ENCODE results near the gene SRGAP3. TPM values are rescaled to one million over a fixed set of nuclear protein-coding genes. Genes with fewer than 3 reads are reported as not detected.
"Not testable (repeated sequence)": the region's sequence is repeated elsewhere in the genome, so short reads cannot be mapped to it uniquely, and the experiment has no call there.

The SRGAP3 gene
- total RNA-seq, 2 experiments from 2014 or later, result 1.2 to 1.3 TPM

GRCh38 chr3:9091486-9092235 is 157.8 kb downstream of the SRGAP3 start:
- POLR2A ChIA-PET, result no interaction called here
- DNase-seq, result no peak
- H3K36me3 Mint-ChIP-seq (ENCODE audit: low read depth), result no peaks in the 10 kb centered on the region
- H3K4me1 Mint-ChIP-seq, result no peaks in the 10 kb centered on the region
- peaks cover 5% of the 10 kb centered on the region for H3K27me3 Mint-ChIP-seq
- H3K27ac Mint-ChIP-seq, result no peak overlapping the region
- H3K9me3 Mint-ChIP-seq, result no peaks in the 10 kb centered on the region
- H3K4me3 Mint-ChIP-seq, result no peak overlapping the region
- CTCF ChIA-PET, result no interaction called here

- Mint-ChIP-seq H3K27ac (no peak overlapping the region), H3K9me3 (peaks cover 4% of the 10 kb centered on the region), H3K27me3 (peaks cover 5% of the 10 kb centered on the region), H3K4me3 (no peak overlapping the region), H3K36me3 (ENCODE audit: low read depth) (no peaks in the 10 kb centered on the region), H3K4me1 (no peaks in the 10 kb centered on the region)
- DNase-seq, result no peak
- POLR2A ChIA-PET, result no interaction called here
- CTCF ChIA-PET, result no interaction called here
Observed at GRCh38 chr3:9088441-9089353, 160.7 kb downstream of the SRGAP3 start.

GRCh38 chr3:9087831-9088413 is 161.5 kb downstream of the SRGAP3 start:
- no peak for DNase-seq
- no peaks in the 10 kb centered on the region for H3K27me3 Mint-ChIP-seq
- H3K27ac Mint-ChIP-seq, result no peak overlapping the region
- ChIA-PET POLR2A (no interaction called here), CTCF (no interaction called here)
- no peaks in the 10 kb centered on the region for H3K36me3 Mint-ChIP-seq (ENCODE audit: low read depth)
- H3K4me3 Mint-ChIP-seq, result no peak overlapping the region
- no peaks in the 10 kb centered on the region for H3K4me1 Mint-ChIP-seq
- peaks cover 4% of the 10 kb centered on the region for H3K9me3 Mint-ChIP-seq

- H3K27me3 Mint-ChIP-seq; H3K4me3 Mint-ChIP-seq; H3K36me3 Mint-ChIP-seq (ENCODE audit: low read depth); CTCF ChIA-PET; H3K4me1 Mint-ChIP-seq; H3K27ac Mint-ChIP-seq; POLR2A ChIA-PET; H3K9me3 Mint-ChIP-seq; DNase-seq: not testable (repeated sequence)
Observed at GRCh38 chr3:9085428-9085827, 164.0 kb downstream of the SRGAP3 start.

GRCh38 chr3:9081184-9081818 is 168.1 kb downstream of the SRGAP3 start:
- H3K36me3 Mint-ChIP-seq (ENCODE audit: low read depth), result no peaks in the 10 kb centered on the region
- H3K4me1 Mint-ChIP-seq, result no peaks in the 10 kb centered on the region
- H3K4me3 Mint-ChIP-seq, result no peak overlapping the region
- H3K27me3 Mint-ChIP-seq, result no peaks in the 10 kb centered on the region
- H3K9me3 Mint-ChIP-seq, result peaks cover 4% of the 10 kb centered on the region
- H3K27ac Mint-ChIP-seq, result no peak overlapping the region
- CTCF ChIA-PET, result no interaction called here
- no peak for DNase-seq
- POLR2A ChIA-PET, result no interaction called here

GRCh38 chr3:9080163-9080562 is 169.3 kb downstream of the SRGAP3 start:
- Mint-ChIP-seq H3K27ac (no peak overlapping the region), H3K4me1 (no peaks in the 10 kb centered on the region), H3K27me3 (no peaks in the 10 kb centered on the region), H3K9me3 (no peaks in the 10 kb centered on the region), H3K4me3 (no peak overlapping the region), H3K36me3 (ENCODE audit: low read depth) (no peaks in the 10 kb centered on the region)
- ChIA-PET POLR2A (no interaction called here), CTCF (no interaction called here)
- no peak for DNase-seq

- POLR2A ChIA-PET, result no interaction called here
- no peak for DNase-seq
- no peaks in the 10 kb centered on the region for H3K27me3 Mint-ChIP-seq
- CTCF ChIA-PET, result no interaction called here
- no peaks in the 10 kb centered on the region for H3K36me3 Mint-ChIP-seq (ENCODE audit: low read depth)
- H3K4me3 Mint-ChIP-seq, result no peak overlapping the region
- H3K4me1 Mint-ChIP-seq, result no peaks in the 10 kb centered on the region
- H3K9me3 Mint-ChIP-seq, result no peaks in the 10 kb centered on the region
- H3K27ac Mint-ChIP-seq, result no peak overlapping the region
Observed at GRCh38 chr3:9079676-9080075, 169.8 kb downstream of the SRGAP3 start.

- H3K9me3 Mint-ChIP-seq, result no peaks in the 10 kb centered on the region
Observed at GRCh38 chr3:9078561-9079240, 170.7 kb downstream of the SRGAP3 start.

GRCh38 chr3:9077029-9077428 is 172.4 kb downstream of the SRGAP3 start:
- ChIA-PET POLR2A (no interaction called here), CTCF (no interaction called here)
- Mint-ChIP-seq H3K9me3 (no peaks in the 10 kb centered on the region), H3K36me3 (ENCODE audit: low read depth) (no peaks in the 10 kb centered on the region), H3K27ac (no peak overlapping the region), H3K27me3 (no peaks in the 10 kb centered on the region), H3K4me3 (no peak overlapping the region), H3K4me1 (no peaks in the 10 kb centered on the region)
- no peak for DNase-seq

More at GRCh38 chr3:9078561-9079240, 170.7 kb downstream of the SRGAP3 start:
- DNase-seq, result no peak
- Mint-ChIP-seq H3K4me3 (no peak overlapping the region), H3K27me3 (no peaks in the 10 kb centered on the region), H3K27ac (no peak overlapping the region), H3K4me1 (no peaks in the 10 kb centered on the region), H3K36me3 (ENCODE audit: low read depth) (no peaks in the 10 kb centered on the region)
- CTCF ChIA-PET, result no interaction called here
- POLR2A ChIA-PET, result no interaction called here

- H3K9me3 Mint-ChIP-seq, result no peaks in the 10 kb centered on the region
- CTCF ChIA-PET, result no interaction called here
- POLR2A ChIA-PET, result no interaction called here
- no peak overlapping the region for H3K27ac Mint-ChIP-seq
- no peaks in the 10 kb centered on the region for H3K36me3 Mint-ChIP-seq (ENCODE audit: low read depth)
- DNase-seq, result no peak
- no peaks in the 10 kb centered on the region for H3K4me1 Mint-ChIP-seq
- H3K27me3 Mint-ChIP-seq, result no peaks in the 10 kb centered on the region
- no peak overlapping the region for H3K4me3 Mint-ChIP-seq
Observed at GRCh38 chr3:9075762-9076161, 173.7 kb downstream of the SRGAP3 start.

- ChIA-PET CTCF (no interaction called here), POLR2A (interaction anchor here (0.6 kb wide), 1 partner anchor 446 kb away, joined by 3 read pairs; no protein-coding TSS in a partner anchor)
- no peaks in the 10 kb centered on the region for H3K36me3 Mint-ChIP-seq (ENCODE audit: low read depth)
Observed at GRCh38 chr3:9074079-9074478, 175.4 kb downstream of the SRGAP3 start.

GRCh38 chr3:9072667-9073009 is 176.8 kb downstream of the SRGAP3 start:
- no peaks in the 10 kb centered on the region for H3K9me3 Mint-ChIP-seq
- H3K36me3 Mint-ChIP-seq (ENCODE audit: low read depth), result no peaks in the 10 kb centered on the region
- H3K4me1 Mint-ChIP-seq, result no peaks in the 10 kb centered on the region
- DNase-seq, result no peak
- no peak overlapping the region for H3K4me3 Mint-ChIP-seq
- CTCF ChIA-PET, result no interaction called here
- H3K27me3 Mint-ChIP-seq, result no peaks in the 10 kb centered on the region
- H3K27ac Mint-ChIP-seq, result no peak overlapping the region
- POLR2A ChIA-PET, result no interaction called here

More at GRCh38 chr3:9074079-9074478, 175.4 kb downstream of the SRGAP3 start:
- H3K4me3 Mint-ChIP-seq, result no peak overlapping the region
- no peaks in the 10 kb centered on the region for H3K9me3 Mint-ChIP-seq
- no peak overlapping the region for H3K27ac Mint-ChIP-seq
- no peaks in the 10 kb centered on the region for H3K4me1 Mint-ChIP-seq
- no peak for DNase-seq
- no peaks in the 10 kb centered on the region for H3K27me3 Mint-ChIP-seq
